GM18502 (cell line): Measurements from ENCODE around the gene TMPRSS6.

Experiments
- ATAC-seq: cut with Tn5 transposase; IDR thresholded peaks from one replicate; pipeline ENCODE4 v1.9.1; 2021; ENCODE audit warnings: mild to moderate bottlenecking; ENCODE audit not compliant: unreplicated experiment, poor library complexity

Gene TMPRSS6

GRCh38 chr22:37119872-37120271 lies 10.4 kb upstream of the TMPRSS6 start:
- ATAC-seq = no peak

DNA sequence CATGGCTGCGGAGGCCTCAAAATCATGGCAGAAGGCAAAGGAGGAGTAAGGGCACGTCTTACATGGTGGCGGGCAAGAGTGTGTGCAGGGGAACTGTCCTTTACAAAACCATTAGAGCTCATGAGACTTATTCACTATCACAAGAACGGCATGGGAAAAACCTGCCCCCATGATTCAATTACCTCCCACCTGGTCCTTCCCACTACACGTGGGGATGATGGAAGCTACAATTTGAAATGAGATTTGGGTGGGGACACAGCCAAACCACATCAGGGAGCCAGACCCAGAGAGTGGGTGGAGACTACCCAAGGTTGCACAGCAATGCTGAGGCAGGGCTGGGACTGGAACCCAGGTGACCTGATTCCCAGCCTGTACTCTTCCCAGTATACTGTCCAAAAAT lies 8.6 kb upstream of the TMPRSS6 start:
- no peak for ATAC-seq

- ATAC-seq = no peak
Observed at GRCh38 chr22:37117092-37117491, 7.6 kb upstream of the TMPRSS6 start.

DNA sequence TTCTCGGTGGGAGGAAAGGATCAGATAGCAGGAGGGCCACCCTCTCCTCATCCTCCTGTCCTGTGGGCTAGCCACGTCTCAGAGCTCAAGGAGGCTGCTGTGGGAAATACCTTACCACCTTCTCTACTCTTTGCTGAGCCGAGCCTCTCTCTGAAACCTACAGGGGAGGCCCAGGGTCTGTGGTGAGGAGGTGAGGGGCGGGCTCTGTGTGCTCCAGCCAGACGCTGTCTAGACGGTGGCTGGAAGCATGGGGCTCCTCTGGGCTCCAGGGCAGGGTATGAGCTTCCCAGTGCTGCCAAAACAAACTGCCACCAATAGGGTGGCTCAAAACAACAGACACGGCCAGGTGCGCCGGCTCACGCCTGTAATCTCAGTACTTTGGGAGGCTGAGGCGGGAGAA lies 5.5 kb upstream of the TMPRSS6 start:
- no peak for ATAC-seq

- ATAC-seq = no peak
Observed at GRCh38 chr22:37113757-37114156, 4.2 kb upstream of the TMPRSS6 start.

- no peak for ATAC-seq
Observed at GRCh38 chr22:37112084-37112728, 2.7 kb upstream of the TMPRSS6 start.

DNA sequence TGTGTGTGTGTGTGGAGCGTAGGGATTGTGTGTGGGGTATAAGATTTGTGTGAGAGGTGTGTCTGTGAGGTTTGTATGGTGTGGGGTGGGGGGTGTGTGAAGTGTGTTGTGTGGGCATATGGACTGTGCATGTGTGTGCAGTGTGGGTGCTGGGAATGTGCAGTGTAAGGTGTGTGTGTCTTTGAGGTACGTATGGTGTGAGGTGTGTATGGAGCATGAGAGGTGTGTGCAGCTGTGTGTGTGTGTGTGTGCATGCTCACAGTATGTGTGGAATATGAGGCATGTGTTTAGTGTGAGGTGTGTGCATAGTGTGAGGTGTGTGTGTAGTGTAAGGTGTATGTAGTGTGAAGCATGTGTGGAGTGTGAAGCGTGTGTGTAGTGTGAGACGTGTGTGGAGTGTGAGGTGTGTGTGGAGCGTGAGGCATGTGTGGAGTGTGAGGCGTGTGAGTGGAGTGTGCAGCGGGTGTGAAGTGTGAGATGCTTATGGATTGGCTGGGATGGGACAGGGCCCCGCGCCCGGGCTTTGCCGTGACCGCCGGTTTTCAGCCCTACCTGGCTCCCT lies 1.7 kb upstream of the TMPRSS6 start:
- ATAC-seq = no peak

DNA sequence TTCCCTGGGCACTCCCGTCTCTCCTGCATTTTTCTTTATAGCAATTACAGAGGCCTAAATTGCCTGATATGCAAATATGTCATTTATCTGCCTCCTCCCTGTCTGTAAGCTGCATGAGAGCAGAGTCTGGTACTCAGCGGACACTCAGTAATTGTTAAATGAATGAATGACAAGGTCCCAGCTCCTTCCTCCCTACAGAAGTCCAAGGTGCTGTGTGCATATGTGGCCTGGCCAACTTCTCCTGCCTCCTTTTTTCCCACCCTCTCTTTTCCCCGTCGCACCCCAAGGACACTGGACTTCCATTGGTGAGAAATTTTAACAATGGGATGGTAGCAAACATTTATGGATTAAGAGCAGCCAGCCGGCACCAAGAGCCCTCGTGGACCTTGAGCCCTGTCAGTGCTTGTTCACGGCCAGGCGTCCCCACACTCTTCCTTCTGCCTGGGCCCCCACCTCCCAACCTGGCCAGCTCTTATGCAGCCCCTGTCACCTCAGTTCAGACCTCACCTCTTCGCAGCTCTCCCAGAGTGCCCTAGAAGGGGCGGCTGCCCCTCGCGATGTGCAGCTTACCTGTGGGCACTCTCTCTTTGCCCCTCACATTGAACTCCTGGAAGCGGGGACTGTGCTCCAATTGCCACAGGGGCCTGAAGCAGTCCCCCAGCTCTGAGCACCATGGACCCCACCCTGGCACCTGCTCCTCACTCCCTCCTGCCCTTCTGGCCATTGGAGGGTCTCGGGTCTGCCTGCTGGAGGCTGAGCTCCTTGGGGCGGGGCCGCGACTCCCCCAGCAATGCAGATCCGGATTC lies 1.5 kb downstream of the TMPRSS6 start:
- ATAC-seq = no peak

DNA sequence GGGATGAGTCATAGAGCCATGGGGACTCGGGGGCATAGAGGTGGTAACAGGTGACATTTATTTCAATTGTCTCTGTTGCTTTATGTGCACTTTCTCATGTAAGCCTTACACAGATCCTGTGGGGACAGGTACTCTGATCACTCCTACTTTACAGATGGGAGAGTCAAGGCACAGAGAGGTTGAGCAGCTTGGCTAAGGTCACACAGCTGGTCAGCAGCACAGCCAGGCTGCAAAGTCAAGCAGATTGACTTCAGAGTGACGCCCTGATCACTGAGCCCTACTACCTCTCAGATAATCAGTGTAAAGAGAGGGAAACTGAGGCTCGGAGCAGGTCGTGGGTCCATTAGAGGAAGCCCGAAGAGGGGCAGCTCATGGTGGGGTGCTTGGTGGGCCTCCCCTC lies 3.5 kb downstream of the TMPRSS6 start:
- no peak for ATAC-seq

DNA sequence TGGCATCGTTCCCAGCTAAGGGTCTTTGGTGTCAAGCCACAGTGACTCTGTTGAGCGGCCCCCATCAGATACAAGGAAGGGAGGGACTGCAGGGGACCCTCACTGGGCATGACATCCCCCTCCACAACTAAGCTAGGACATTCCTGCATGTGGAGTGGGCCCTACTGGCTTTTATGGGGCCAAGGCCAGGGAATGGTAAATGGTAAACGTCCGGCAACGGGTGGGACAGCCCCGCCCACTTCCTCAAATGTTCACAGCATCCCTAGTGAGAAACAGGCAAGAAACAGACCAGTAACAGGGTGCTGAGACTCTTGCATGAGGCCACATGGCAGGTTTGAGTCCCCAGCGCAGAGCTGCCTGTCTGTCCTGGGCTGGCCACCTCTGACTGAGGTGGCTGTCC lies 4.4 kb downstream of the TMPRSS6 start:
- ATAC-seq = no peak

- no peak for ATAC-seq
Observed at GRCh38 chr22:37103656-37104452, 5.7 kb downstream of the TMPRSS6 start.

DNA sequence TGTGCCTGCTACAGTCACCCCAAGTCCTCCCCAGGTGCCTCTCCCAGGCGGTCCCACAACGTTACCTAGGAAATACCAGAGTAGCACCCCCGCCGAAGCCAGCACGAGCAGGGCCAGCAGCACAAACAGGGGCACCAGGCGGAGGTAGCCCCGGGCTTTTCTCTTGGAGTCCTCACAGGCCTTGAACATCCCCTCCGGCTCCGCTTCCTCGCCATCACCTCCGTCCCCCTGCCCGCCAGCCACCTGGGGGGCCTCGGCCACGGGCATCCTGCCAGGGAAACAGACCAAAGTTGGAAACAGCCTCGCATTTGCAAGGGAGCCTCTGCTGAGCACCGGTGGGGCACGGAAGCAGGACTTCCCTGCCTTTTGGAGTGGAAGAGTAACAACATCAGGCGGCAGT lies 6.4 kb downstream of the TMPRSS6 start:
- ATAC-seq = no peak

- no peak for ATAC-seq
Observed at GRCh38 chr22:37101311-37102066, 8.0 kb downstream of the TMPRSS6 start.

- no peak for ATAC-seq
Observed at GRCh38 chr22:37100589-37101127, 8.9 kb downstream of the TMPRSS6 start.

DNA sequence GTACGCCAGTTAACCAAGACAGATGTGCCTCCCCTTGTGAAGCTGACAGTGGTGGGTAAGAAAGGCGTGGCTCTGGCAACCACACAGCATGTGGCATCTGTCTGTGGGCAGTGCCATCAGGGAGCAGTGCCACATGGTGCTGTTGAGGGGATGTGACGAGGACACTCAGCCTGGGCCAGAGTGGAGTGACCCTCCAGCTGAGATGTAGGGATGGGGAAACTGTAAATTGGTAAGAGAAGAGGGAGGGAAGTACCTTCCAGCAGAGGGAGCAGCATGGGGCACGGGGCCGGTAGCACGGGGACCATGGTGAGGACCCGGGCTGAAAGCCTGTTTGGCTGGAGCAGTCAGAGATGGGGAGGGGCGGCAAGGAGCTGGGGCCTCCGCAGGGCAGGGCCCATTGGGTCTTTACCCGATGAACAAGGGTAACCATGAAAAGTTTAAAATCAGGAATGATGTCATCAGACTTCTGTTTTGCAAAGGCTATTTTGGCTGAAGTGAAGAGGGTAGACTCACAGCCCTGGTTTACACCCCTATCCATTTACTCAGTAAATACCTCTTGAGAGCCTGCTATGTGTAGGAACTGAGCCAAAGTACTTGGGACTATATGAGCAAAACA lies 10.4 kb downstream of the TMPRSS6 start:
- no peak for ATAC-seq

GRCh38 chr22:37097346-37097745 lies 12.2 kb downstream of the TMPRSS6 start:
- ATAC-seq = no peak

DNA sequence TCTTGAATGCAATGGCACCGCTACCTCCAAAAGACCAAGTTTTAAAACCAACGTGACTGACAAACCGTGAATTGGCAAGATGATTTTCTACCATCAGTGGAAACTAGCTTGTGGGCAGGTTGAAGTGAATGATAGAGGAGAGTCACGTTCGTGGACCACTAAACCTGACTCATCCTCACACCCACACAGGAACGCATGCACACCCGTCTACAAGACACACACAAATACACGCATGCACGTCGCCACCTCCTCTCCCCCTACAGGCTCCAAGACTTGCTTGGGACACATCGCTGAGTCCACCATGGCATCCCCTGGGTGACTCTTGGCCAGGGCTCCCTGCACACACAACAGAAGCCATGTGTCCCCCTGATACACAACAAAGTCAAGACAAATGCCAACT lies 14.4 kb downstream of the TMPRSS6 start:
- no peak for ATAC-seq

DNA sequence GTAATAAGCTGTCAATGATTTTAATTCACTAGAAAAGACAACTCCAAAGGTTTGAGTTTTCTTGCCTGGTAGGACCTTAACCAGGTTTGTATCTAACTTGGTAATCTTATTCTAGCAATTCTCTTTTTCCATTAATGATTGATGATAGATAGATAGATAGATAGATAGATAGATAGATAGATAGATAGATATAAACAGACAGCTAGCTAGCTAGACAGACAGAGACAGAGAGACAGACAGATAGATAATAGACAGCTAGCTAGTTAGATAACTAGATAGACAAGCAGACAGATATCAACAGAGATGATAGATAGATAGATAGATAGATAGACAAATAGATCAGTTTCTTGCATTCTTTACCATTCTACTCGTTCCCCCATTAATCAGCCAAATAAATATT lies 15.3 kb downstream of the TMPRSS6 start:
- no peak for ATAC-seq

GRCh38 chr22:37092997-37093396 lies 16.5 kb downstream of the TMPRSS6 start:
- no peak for ATAC-seq

- ATAC-seq = no peak
Observed at GRCh38 chr22:37091994-37092393, 17.5 kb downstream of the TMPRSS6 start.
